MCF 10A (cell line): ENCODE results near the gene ACOXL. TPM values are rescaled to one million over a fixed set of nuclear protein-coding genes. Genes with fewer than 3 reads are reported as not detected.
"Not testable (repeated sequence)": the region's sequence is repeated elsewhere in the genome, so short reads cannot be mapped to it uniquely, and the experiment has no call there.

Source experiments
- Bru-seq: library from RNA; stranded (reverse); fragments of 400-500 nt; gene quantifications from one replicate; lab custom pipeline; 2021; lab: Mats Ljungman, UMichigan
- BruChase-seq, 2 experiments: library from RNA; stranded (reverse); fragments of 400-500 nt; gene quantifications; one replicate each; lab custom pipeline; 2021; lab: Mats Ljungman, UMichigan
- BruUV-seq: library from RNA; stranded (reverse); fragments of 400-500 nt; replicated peaks from 2 replicates; lab custom pipeline; 2021; lab: Mats Ljungman, UMichigan
- CTCF ChIA-PET: fragments of 300-600 bp; sonication (Branson Sonifier 250); formaldehyde crosslinking; extraction: SDS; loops from one replicate; lab custom pipeline; 2021; ENCODE audit warnings: antibody characterized with exemption, inconsistent platforms; lab: Yijun Ruan, JAX
- POLR2A ChIA-PET: fragments of 300-600, 350-650 bp; sonication (Branson Sonifier 250); formaldehyde crosslinking; extraction: SDS; loops from one replicate; lab custom pipeline; 2020; ENCODE audit warnings: antibody characterized with exemption, inconsistent platforms; lab: Yijun Ruan, JAX
- DNase-seq: peaks from one replicate; pipeline ENCODE4 v3.0.0-alpha.2; 2018; ENCODE audit not compliant: unreplicated experiment
- H3K27ac Mint-ChIP-seq: one replicate; pipeline ENCODE4 v1.8.0; 2022; ENCODE audit warnings: mild to moderate bottlenecking, low read depth, mixed read lengths; ENCODE audit not compliant: unreplicated experiment
- H3K27me3 Mint-ChIP-seq: one replicate; pipeline ENCODE4 v1.8.0; 2022; ENCODE audit warnings: mixed read lengths; ENCODE audit not compliant: insufficient read depth, unreplicated experiment
- H3K36me3 Mint-ChIP-seq: one replicate; pipeline ENCODE4 v1.8.0; 2022; ENCODE audit warnings: mild to moderate bottlenecking, moderate library complexity, mixed read lengths; ENCODE audit not compliant: insufficient read depth, unreplicated experiment
- H3K4me1 Mint-ChIP-seq: one replicate; pipeline ENCODE4 v1.8.0; 2022; ENCODE audit warnings: mixed read lengths; ENCODE audit not compliant: insufficient read depth, unreplicated experiment
- H3K4me3 Mint-ChIP-seq: one replicate; pipeline ENCODE4 v1.8.0; 2022; ENCODE audit warnings: mild to moderate bottlenecking, moderate library complexity, mixed read lengths; ENCODE audit not compliant: unreplicated experiment
- H3K9me3 Mint-ChIP-seq: one replicate; pipeline ENCODE4 v1.8.0; 2022; ENCODE audit warnings: mixed read lengths; ENCODE audit not compliant: unreplicated experiment
- intact Hi-C: fragments of 100-400 bp; cut with micrococcal nuclease; formaldehyde crosslinking; loops from 2 replicates; pipeline ENCODE4 v1.14.1; 2022
- long read RNA-seq: library from polyadenylated mRNA; stranded (forward); transcript quantifications from one replicate; pipeline ENCODE4 v2.0.0, GENCODE V29; 2022
- total RNA-seq: library from RNA; stranded (reverse); gene quantifications from 2 replicates; pipeline ENCODE4 v1.2.3, GENCODE V29; 2022
- TF ChIP-seq, protein P1 (sequence below): fragments of 200-600 bp; IDR thresholded peaks from one replicate; pipeline ENCODE4 v1.8.0; 2022; ENCODE audit warnings: antibody characterized with exemption, mild to moderate bottlenecking; ENCODE audit not compliant: unreplicated experiment

Gene ACOXL
- total RNA-seq = not detected in 2 replicates
- percentile 0 among the genes with signal in this experiment for Bru-seq, nascent RNA
- percentile 0 among the genes with signal in this experiment for BruChase-seq, experiment 1, labeled RNA remaining after a 6-hour chase
- not detected for BruChase-seq, experiment 2, labeled RNA remaining after a 2-hour chase
- long read RNA-seq = 0 reads

DNA sequence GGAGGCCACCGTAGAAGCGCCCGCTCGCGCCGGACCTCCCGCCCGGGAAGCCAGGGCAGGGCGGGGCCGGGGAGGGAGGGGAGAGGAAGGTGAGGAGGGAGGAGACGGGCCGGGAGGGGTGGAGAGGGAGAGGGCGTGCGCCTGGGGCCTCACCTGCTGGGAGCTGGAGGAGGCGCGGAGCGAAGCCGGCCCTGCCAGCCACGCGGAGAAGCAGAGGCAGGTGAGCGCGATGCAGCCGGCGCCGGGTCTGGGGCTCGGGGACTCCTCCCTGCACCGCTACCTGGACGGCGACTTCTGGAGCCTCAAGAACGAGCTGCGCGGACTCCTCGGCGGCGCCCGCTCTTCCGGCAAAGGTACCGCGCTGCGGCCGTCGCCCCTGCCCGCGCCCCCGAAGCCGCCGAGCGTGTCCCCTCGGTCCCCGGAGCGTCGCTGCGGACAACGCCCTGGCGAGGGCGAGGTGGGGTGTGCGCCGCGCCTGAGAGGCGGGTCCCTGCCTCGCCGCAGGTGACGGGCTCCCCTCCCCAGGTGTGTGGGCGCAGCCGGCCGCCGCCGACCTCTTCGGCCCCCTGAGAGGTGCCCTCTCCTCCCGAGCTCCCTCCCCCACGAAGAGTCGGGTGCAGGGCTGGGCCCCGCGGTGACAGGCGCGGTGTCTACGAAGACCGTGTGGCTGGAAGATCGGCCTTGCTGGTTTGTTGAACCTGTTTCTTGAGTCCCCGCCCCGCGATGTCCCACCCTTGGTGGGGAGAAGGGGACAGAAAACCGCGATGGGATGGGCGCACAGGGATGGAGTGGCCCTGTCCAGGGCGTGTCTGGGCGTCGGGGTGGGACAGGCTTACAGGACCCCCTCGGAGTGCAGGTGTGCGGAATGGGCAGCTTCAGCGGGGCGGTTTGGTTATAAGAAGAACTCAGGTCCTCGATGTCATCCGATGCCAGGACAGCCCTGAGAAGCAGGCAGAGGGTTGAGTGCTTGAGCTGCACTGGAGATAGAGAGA lies at the start of gene ACOXL:
ACOXL (plus strand) TSS at position 152 of the 992 bp plus-strand sequence. CDS start 35,817 bp downstream, outside the sequence.
- H3K27ac Mint-ChIP-seq = no peak within 1 kb of the TSS
- ChIA-PET CTCF (no interaction called here), POLR2A (no interaction called here)
- no peaks in the 10 kb centered on the region for H3K9me3 Mint-ChIP-seq
- TF ChIP-seq, protein P1, sequence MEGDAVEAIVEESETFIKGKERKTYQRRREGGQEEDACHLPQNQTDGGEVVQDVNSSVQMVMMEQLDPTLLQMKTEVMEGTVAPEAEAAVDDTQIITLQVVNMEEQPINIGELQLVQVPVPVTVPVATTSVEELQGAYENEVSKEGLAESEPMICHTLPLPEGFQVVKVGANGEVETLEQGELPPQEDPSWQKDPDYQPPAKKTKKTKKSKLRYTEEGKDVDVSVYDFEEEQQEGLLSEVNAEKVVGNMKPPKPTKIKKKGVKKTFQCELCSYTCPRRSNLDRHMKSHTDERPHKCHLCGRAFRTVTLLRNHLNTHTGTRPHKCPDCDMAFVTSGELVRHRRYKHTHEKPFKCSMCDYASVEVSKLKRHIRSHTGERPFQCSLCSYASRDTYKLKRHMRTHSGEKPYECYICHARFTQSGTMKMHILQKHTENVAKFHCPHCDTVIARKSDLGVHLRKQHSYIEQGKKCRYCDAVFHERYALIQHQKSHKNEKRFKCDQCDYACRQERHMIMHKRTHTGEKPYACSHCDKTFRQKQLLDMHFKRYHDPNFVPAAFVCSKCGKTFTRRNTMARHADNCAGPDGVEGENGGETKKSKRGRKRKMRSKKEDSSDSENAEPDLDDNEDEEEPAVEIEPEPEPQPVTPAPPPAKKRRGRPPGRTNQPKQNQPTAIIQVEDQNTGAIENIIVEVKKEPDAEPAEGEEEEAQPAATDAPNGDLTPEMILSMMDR = no peak
- no peak within 1 kb of the TSS for H3K4me3 Mint-ChIP-seq
- BruUV-seq = no TSS peak
- H3K27me3 Mint-ChIP-seq = peaks cover 74% of the 10 kb centered on the region
- no peak for DNase-seq
- intact Hi-C loops = no loop called here
- no peaks in the 10 kb centered on the region for H3K36me3 Mint-ChIP-seq
- peaks cover 6% of the 10 kb centered on the region for H3K4me1 Mint-ChIP-seq

DNA sequence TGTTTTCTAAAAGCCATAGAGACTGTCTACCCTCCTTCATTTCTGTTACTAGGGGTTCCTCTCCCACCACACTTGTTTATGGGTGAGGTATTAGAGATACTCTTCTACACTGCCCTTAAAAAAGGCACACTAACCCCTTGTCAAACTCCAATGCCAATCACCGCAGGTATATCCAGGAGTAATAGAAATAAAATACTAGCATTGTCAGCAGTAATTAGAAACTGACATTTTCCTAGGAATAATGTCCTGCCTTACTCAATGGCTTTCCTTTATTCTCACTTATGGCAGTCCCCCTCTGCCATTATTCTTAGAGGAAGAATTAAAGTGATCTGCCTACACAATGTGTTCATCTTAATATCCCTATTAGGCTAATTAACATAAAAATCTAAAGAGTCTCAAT lies 49.5 kb upstream of the ACOXL start:
- POLR2A ChIA-PET = no interaction called here
- Mint-ChIP-seq H3K27me3 (no peaks in the 10 kb centered on the region), H3K36me3 (no peaks in the 10 kb centered on the region), H3K4me1 (peaks cover 5% of the 10 kb centered on the region), H3K27ac (no peak overlapping the region), H3K4me3 (no peak overlapping the region), H3K9me3 (no peaks in the 10 kb centered on the region)
- no TSS peak for BruUV-seq
- CTCF ChIA-PET = no interaction called here
- intact Hi-C loops = no loop called here
- DNase-seq = no peak
- TF ChIP-seq, protein P1 = no peak

DNA sequence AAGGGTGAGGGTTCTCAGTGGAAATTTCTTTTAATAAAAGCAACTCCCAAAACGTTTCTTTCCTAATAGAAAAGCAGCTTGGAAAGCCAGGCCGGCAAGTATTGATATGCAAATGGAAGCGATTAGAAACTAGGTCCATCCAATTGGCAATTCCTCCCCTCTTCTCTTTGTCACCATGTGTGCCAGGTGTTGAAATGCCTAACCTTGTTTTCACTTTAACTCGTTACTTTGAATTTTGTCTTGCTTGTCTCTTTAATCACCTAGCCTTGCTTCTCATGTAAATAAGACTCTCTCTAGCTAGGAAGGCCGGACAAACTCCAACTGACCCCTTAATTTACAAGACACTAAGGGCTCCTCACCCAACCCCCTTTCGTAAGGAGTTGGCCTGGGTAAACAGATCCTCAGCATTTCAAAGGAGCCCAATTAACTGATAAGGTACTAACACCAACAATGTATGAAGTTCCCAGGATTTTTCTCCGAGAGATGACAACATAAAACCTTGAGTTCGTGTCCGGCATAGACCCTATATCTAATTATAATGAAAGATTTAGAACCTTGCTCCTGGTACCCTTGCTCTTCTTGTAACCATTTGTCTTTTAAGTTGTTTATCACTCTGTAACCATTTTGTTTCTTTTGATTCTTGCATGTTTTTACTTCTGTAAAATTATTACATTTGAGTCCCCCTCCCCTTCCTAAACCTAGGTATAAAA lies 44.4 kb upstream of the ACOXL start:
- H3K27ac Mint-ChIP-seq, H3K4me3 Mint-ChIP-seq, CTCF ChIA-PET, H3K4me1 Mint-ChIP-seq, intact Hi-C loops, H3K36me3 Mint-ChIP-seq, BruUV-seq, DNase-seq, H3K27me3 Mint-ChIP-seq, H3K9me3 Mint-ChIP-seq: not testable (repeated sequence)
- POLR2A ChIA-PET = interaction anchor here (1.6 kb wide), 2 partner anchors 10 to 15 kb away, joined by 4 read pairs; partner anchors contain the start of gene BUB1

DNA sequence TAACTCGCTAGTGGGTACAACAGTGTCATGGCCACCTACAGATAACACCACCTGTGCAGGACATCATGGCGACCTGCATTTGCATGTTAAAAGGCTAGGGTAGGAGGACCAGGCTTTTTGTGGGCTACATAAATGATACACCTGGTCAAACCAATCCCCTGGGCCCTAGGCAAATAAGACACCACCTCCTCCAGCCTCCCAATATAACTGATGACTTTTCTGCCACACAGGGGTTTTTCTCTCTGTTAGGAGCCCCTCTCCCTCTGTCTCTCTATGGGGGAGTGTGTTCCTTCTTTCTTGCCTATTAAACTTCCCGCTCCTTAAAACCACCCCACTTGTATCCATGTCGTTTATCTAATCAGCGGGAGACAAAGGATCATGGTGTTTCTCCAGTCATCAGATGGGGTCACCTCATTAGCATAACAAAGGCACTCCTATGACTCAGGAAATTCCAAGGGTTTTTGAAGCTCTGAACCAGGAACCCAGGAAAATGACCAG lies 43.7 kb upstream of the ACOXL start:
- BruUV-seq = no TSS peak
- TF ChIP-seq, protein P1 = no peak
- peaks cover 10% of the 10 kb centered on the region for H3K9me3 Mint-ChIP-seq
- POLR2A ChIA-PET = interaction anchor here (0.9 to 1.6 kb wide), 4 partner anchors 10 to 13 kb away, joined by 3 to 4 read pairs (median 3); partner anchors contain the start of gene BUB1
- H3K27me3 Mint-ChIP-seq = no peaks in the 10 kb centered on the region
- peak; percentile 27 for DNase-seq
- no peaks in the 10 kb centered on the region for H3K36me3 Mint-ChIP-seq
- no peak overlapping the region for H3K4me3 Mint-ChIP-seq
- intact Hi-C loops = no loop called here
- no peak overlapping the region for H3K27ac Mint-ChIP-seq
- H3K4me1 Mint-ChIP-seq = no peaks in the 10 kb centered on the region
- CTCF ChIA-PET = interaction anchor here (0.6 to 1.2 kb wide), 3 partner anchors 10 to 38 kb away, joined by 4 to 6 read pairs (median 5); partner anchors contain the start of gene BUB1
